Esophagus muscularis mucosa (tissue), 3 donors: ENCODE measurements around the gene FOXC2.

Experiments
- CTCF ChIP-seq, 3 experiments: fragments of 200-600 bp in 2 of 3; fragments of 450-650 bp in 1 of 3; sonication (generic) in 2 of 3; IDR thresholded peaks; one replicate each; pipeline ENCODE4 v1.5.1; 2017 to 2019; ENCODE audit warnings: antibody characterized with exemption in 3 of 3, mild to moderate bottlenecking in 2 of 3, moderate library complexity in 1 of 3
- EP300 ChIP-seq: sonication (generic); formaldehyde crosslinking; IDR thresholded peaks from one replicate; pipeline ENCODE4 v1.6.1; 2017; ENCODE audit warnings: antibody characterized with exemption

DNA sequence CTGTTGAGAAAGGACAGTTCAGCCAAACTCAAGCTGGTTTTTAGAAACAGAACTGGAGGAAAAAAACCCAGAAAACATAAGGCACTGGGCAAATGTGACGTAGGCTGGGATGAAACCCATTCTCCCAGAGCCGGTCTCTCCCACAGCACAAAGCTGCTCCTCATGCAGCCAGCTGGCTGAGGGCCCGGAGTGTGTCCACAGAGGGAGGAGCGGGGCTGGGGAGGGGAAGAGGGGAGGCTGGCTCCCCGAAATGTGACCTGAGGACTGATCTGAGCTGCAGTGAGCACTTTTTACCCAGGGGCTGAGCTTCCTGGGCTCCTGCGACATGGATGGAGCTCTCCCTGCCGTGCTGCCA is 35.5 kb upstream of the FOXC2 start:
- no peak for TF ChIP-seq EP300
- TF ChIP-seq CTCF (IDR thresholded peaks at IDR 0.05), result no peak
